HepG2 (cell line): ENCODE measurements around the gene NTN5. TPM values are rescaled to one million over a fixed set of nuclear protein-coding genes. Genes with fewer than 3 reads are reported as not detected.

Experiments
- ATAC-seq: fragments of 200-7000 bp; cut with Tn5 transposase; 3 replicates; pipeline ENCODE4 v1.9.1; 2020; ENCODE audit warnings: mild to moderate bottlenecking, moderate library complexity
- BruUV-seq: library from RNA; stranded (reverse); fragments of 400-500 nt; replicated peaks from 2 replicates; lab custom pipeline; 2021; lab: Mats Ljungman, UMichigan
- CTCF ChIA-PET: fragments of 300-600 bp; formaldehyde crosslinking; extraction: SDS; loops from one replicate; lab custom pipeline; 2021; ENCODE audit warnings: low total read pairs, inconsistent platforms, low intra/inter-chr PET ratio; lab: Yijun Ruan, JAX
- POLR2A ChIA-PET: fragments of 350-600 bp; sonication (Branson Sonifier 250); formaldehyde crosslinking; loops from one replicate; lab custom pipeline; 2020; ENCODE audit warnings: antibody characterized with exemption, inconsistent platforms; lab: Yijun Ruan, JAX
- DNase-seq: peaks from one replicate; pipeline ENCODE4 v3.0.0-alpha.2; 2015; ENCODE audit warnings: low spot score
- FAIRE-seq: peaks from 3 replicates; lab custom pipeline; 2011; peaks lifted over from hg19 to GRCh38; lab: Jason Lieb, UNC
- H2AFZ ChIP-seq: one replicate; pipeline ENCODE4 v1.6.1; 2011; ENCODE audit warnings: low read length, inconsistent platforms
- H3K27ac ChIP-seq: fragments of 300-600 bp; 3 replicates; pipeline ENCODE4 v1.8.0; 2011; ENCODE audit warnings: mixed run types, mild to moderate bottlenecking, mixed read lengths, low read length, inconsistent platforms; ENCODE audit not compliant: insufficient read depth; ENCODE audit errors: extremely low read length
- H3K27me3 ChIP-seq, 2 experiments: fragments of 200-600 bp in 1 of 2; 2 replicates in 1 of 2; 3 replicates in 1 of 2; pipeline versions ENCODE4 v1.6.0 to v1.8.0; 2011; ENCODE audit warnings: low read length in 2 of 2, mild to moderate bottlenecking in 2 of 2, moderate library complexity in 2 of 2, inconsistent platforms in 1 of 2; ENCODE audit not compliant: insufficient read depth in 2 of 2, control insufficient read depth in 1 of 2
- H3K36me3 ChIP-seq, 2 experiments: fragments of 200-600 bp in 1 of 2; replicated peaks in 1 of 2; 2 replicates in 1 of 2; 3 replicates in 1 of 2; pipeline versions ENCODE4 v1.5.1 to v1.8.0; 2011; ENCODE audit warnings: low read length in 2 of 2, inconsistent platforms in 1 of 2; ENCODE audit not compliant: insufficient read depth in 2 of 2, control insufficient read depth in 1 of 2
- H3K4me1 ChIP-seq: 2 replicates; pipeline ENCODE4 v1.5.1; 2012; ENCODE audit warnings: low read length, inconsistent platforms; ENCODE audit not compliant: insufficient read depth
- H3K4me2 ChIP-seq: 2 replicates; pipeline ENCODE4 v1.6.0; 2011; ENCODE audit warnings: low read depth, low read length, inconsistent platforms
- H3K4me3 ChIP-seq, 3 experiments: fragments of 200-600 bp in 1 of 3; sonication (generic), shearing (Covaris generic) in 1 of 3; replicated peaks in 1 of 3; 2 replicates each; pipeline ENCODE4 v1.5.1; 2011 to 2016; ENCODE audit warnings: low read length in 3 of 3, inconsistent platforms in 2 of 3, low read depth in 2 of 3, mild to moderate bottlenecking in 2 of 3, control low read depth in 1 of 3, mixed read lengths in 1 of 3; ENCODE audit not compliant: insufficient read depth in 1 of 3
- H3K79me2 ChIP-seq: one replicate; pipeline ENCODE4 v1.6.1; 2011; ENCODE audit warnings: low read length, inconsistent platforms; ENCODE audit not compliant: insufficient read depth
- H3K9ac ChIP-seq: 2 replicates; pipeline ENCODE4 v1.6.0; 2011; ENCODE audit warnings: mild to moderate bottlenecking, low read depth, low read length, inconsistent platforms; ENCODE audit not compliant: insufficient read depth
- H3K9me3 ChIP-seq: 2 replicates; pipeline ENCODE4 v1.5.1; 2012; ENCODE audit warnings: mild to moderate bottlenecking, low read length
- H4K20me1 ChIP-seq: 2 replicates; pipeline ENCODE4 v1.6.0; 2011; ENCODE audit warnings: inconsistent platforms, mild to moderate bottlenecking, low read length, moderate library complexity; ENCODE audit not compliant: insufficient read depth
- CBFB ChIP-seq: sonication (generic); formaldehyde crosslinking; IDR thresholded peaks from 2 replicates; pipeline ENCODE4 v1.4.0; 2020; ENCODE audit warnings: missing genetic modification reagents
- IRF9 ChIP-seq: sonication (generic); formaldehyde crosslinking; IDR thresholded peaks from 2 replicates; pipeline ENCODE4 v1.8.0; 2022; ENCODE audit warnings: missing genetic modification reagents, mild to moderate bottlenecking, borderline replicate concordance
- JUN ChIP-seq: sonication (generic); formaldehyde crosslinking; IDR thresholded peaks from 2 replicates; pipeline ENCODE4 v1.4.0; 2020; ENCODE audit warnings: mild to moderate bottlenecking, missing genetic modification reagents
- KDM5A ChIP-seq: fragments of 200-600 bp; sonication (generic); IDR thresholded peaks from 2 replicates; pipeline ENCODE4 v1.7.0; 2018; ENCODE audit warnings: antibody characterized with exemption, mild to moderate bottlenecking, low read length, borderline replicate concordance
- MED1 ChIP-seq: sonication (generic); formaldehyde crosslinking; IDR thresholded peaks from 2 replicates; pipeline ENCODE4 v1.4.0; 2020; ENCODE audit warnings: missing genetic modification reagents
- MXD1 ChIP-seq: sonication (generic); formaldehyde crosslinking; IDR thresholded peaks from 2 replicates; pipeline ENCODE4 v1.4.0; 2020; ENCODE audit warnings: mild to moderate bottlenecking, missing genetic modification reagents
- NCOR1 ChIP-seq: fragments of 200-600 bp; sonication (generic); IDR thresholded peaks from 2 replicates; pipeline ENCODE4 v1.7.0; 2017; ENCODE audit warnings: antibody characterized with exemption, low read length, borderline replicate concordance
- PCBP1 ChIP-seq: fragments of 200-400 bp; formaldehyde crosslinking; IDR thresholded peaks from 2 replicates; pipeline ENCODE4 v1.6.1; 2017; ENCODE audit warnings: mild to moderate bottlenecking, low read depth, low read length, borderline replicate concordance
- RFXANK ChIP-seq: IDR thresholded peaks from 2 replicates; pipeline ENCODE4 v1.6.1; 2016
- SRF ChIP-seq: IDR thresholded peaks from 2 replicates; pipeline ENCODE4 v1.6.1; 2011; ENCODE audit warnings: mild to moderate bottlenecking, low read depth, low read length, moderate library complexity
- TFE3 ChIP-seq: IDR thresholded peaks from 2 replicates; pipeline ENCODE4 v1.6.1; 2016
- U2AF2 ChIP-seq: fragments of 200-400 bp; formaldehyde crosslinking; IDR thresholded peaks from 2 replicates; pipeline ENCODE4 v1.6.1; 2017; ENCODE audit warnings: low read depth, mild to moderate bottlenecking, low read length
- ZNF232 ChIP-seq: sonication (generic); formaldehyde crosslinking; IDR thresholded peaks from 2 replicates; pipeline ENCODE4 v1.4.0; 2020; ENCODE audit warnings: missing genetic modification reagents, borderline replicate concordance
- ZNF431 ChIP-seq: sonication (generic); formaldehyde crosslinking; IDR thresholded peaks from 2 replicates; pipeline ENCODE4 v1.9.0; 2022; ENCODE audit warnings: missing genetic modification reagents, low read depth, mild to moderate bottlenecking, borderline replicate concordance
- ZNF737 ChIP-seq: sonication (generic); formaldehyde crosslinking; IDR thresholded peaks from 2 replicates; pipeline ENCODE4 v1.5.0; 2020; ENCODE audit warnings: missing genetic modification reagents, mild to moderate bottlenecking, borderline replicate concordance
- ZNF740 ChIP-seq: sonication (generic); formaldehyde crosslinking; IDR thresholded peaks from 2 replicates; pipeline ENCODE4 v1.4.0; 2020; ENCODE audit warnings: missing genetic modification reagents
- ZNF883 ChIP-seq: sonication (generic); formaldehyde crosslinking; IDR thresholded peaks from 2 replicates; pipeline ENCODE4 v1.5.1; 2020; ENCODE audit warnings: mild to moderate bottlenecking, missing genetic modification reagents; ENCODE audit errors: not compliant biosample characterization
- ZSCAN20 ChIP-seq: sonication (generic); formaldehyde crosslinking; IDR thresholded peaks from 2 replicates; pipeline ENCODE4 v1.4.0; 2020; ENCODE audit warnings: missing genetic modification reagents, mild to moderate bottlenecking, borderline replicate concordance
- ZSCAN31 ChIP-seq: sonication (generic); formaldehyde crosslinking; IDR thresholded peaks from 2 replicates; pipeline ENCODE4 v1.5.0; 2020; ENCODE audit warnings: low read depth, mild to moderate bottlenecking, missing genetic modification reagents
- WGBS: methylation state at CpG from one replicate; pipeline ENCODE4 v1.1.6; 2017; ENCODE audit warnings: low lambda C conversion rate; 5-methylcytosine and 5-hydroxymethylcytosine counted together
- in situ Hi-C: cut with HindIII; loops from 2 replicates; pipeline ENCODE4 v1.10.0; 2017; ENCODE audit warnings: low pct_unique_long_range_greater_than_20kb; ENCODE audit not compliant: extremely low pct_ligation_motif_present
- intact Hi-C: fragments of 100-400 bp; cut with micrococcal nuclease; formaldehyde crosslinking; loops from one replicate; pipeline ENCODE4 v1.10.0; 2022; ENCODE audit not compliant: unreplicated experiment
- polyA plus RNA-seq, 8 experiments: library from polyadenylated mRNA; depleted of rRNA in 3 of 8; stranded (reverse) in 7 of 8; unstranded in 1 of 8; fragments of >200 nt; fragmentation: Illumina TruSeq in 4 of 8; extraction: Trizol in 4 of 8; gene quantifications; 2 replicates each; pipeline versions ENCODE4 v1.2.1 to v1.2.3, GENCODE V29; 2011 to 2016; ENCODE audit warnings: low read depth in 4 of 8, missing spikeins in 1 of 8, mixed read lengths in 1 of 8; ENCODE audit not compliant: insufficient read depth in 1 of 8
- total RNA-seq, 5 experiments: library from RNA; depleted of rRNA; stranded (reverse); fragments of >200 nt; fragmentation: Illumina TruSeq; extraction: Trizol; gene quantifications; 2 replicates each; pipeline ENCODE4 v1.2.3, GENCODE V29; 2016; ENCODE audit warnings: low read depth in 1 of 5

The NTN5 gene
- total and polyA plus RNA-seq, 2 of the 13 experiments (the other 11 are each of a cell fraction or from before 2014, with no cell fraction given) = 0.05 TPM; not detected in 1

- Histone ChIP-seq H3K4me2 (peak within 1 kb of the TSS; percentile 93), H3K27me3 (no peaks in the 10 kb centered on the region; a peak in 1 of 5 replicates), H3K4me3 (peak within 1 kb of the TSS; percentile 89 to 99 (median 89)), H3K9me3 (no peaks in the 10 kb centered on the region), H3K79me2 (peaks cover 33% of the 10 kb centered on the region), H3K27ac (peak within 1 kb of the TSS; percentile 76), H3K36me3 (peaks cover 15 to 28% of the 10 kb centered on the region in 2 experiments), H2AFZ (no peak within 1 kb of the TSS), H3K4me1 (peaks cover 51% of the 10 kb centered on the region), H3K9ac (peak within 1 kb of the TSS; percentile 96), H4K20me1 (peaks cover 38% of the 10 kb centered on the region)
- 0% methylated on average over 11 of the region's 69 CpGs for WGBS
- ChIA-PET CTCF (no interaction called here), POLR2A (interaction anchor here (0.6 to 1.6 kb wide), 41 partner anchors 9 to 1023 kb away, joined by 3 to 61 read pairs (median 5); partner anchors contain the start of genes CA11, DBP, NUCB1 and SCAF1)
- in situ Hi-C loops (no loop called here), intact Hi-C loops (loop anchor here (2.0 kb wide), 1 partner anchor 16 kb away; no protein-coding TSS in a partner anchor)
- ATAC-seq (peak; percentile 87), DNase-seq (peak; percentile 99), FAIRE-seq (peak; percentile 95)
- no TSS peak for BruUV-seq
- TF ChIP-seq ZNF737 (peak; percentile 69; the same call in 1 of the 2 replicates), U2AF2 (0 out of 2 replicates have a peak, but pooled peaks have one; percentile 14), ZSCAN31 (CRISPR knock-in tag) (peak; percentile 95), NCOR1 (peak; percentile 27; the same call in 1 of the 2 replicates), MXD1 (CRISPR knock-in tag) (peak; percentile 79; the same call in 1 of the 2 replicates), JUN (CRISPR knock-in tag) (0 out of 2 replicates have a peak, but pooled peaks have one; percentile 53), KDM5A (peak; percentile 75; the same call in 1 of the 2 replicates), PCBP1 (peak; percentile 95), MED1 (CRISPR knock-in tag) (peak; percentile 87), SRF (peak; percentile 88), RFXANK (CRISPR knock-in tag) (no peak; the same call in 1 of the 2 replicates), ZNF431 (no peak), CBFB (peak; percentile 95), ZNF883 (peak; percentile 79), IRF9 (CRISPR knock-in tag) (peak; percentile 97), ZNF232 (CRISPR knock-in tag) (peak; percentile 16; the same call in 1 of the 2 replicates), ZNF740 (CRISPR knock-in tag) (no peak), TFE3 (peak; percentile 55), ZSCAN20 (no peak)
Measured at GRCh38 chr19:48618916-48619691, 53.7 kb downstream of the NTN5 start, which contains the start of the genes RPL18 and SPHK2. RPL18 (minus strand) TSS chr19:48619178; CDS start chr19:48619143, 35 bp downstream. SPHK2 (plus strand) TSS chr19:48619506; CDS start chr19:48620515, 1,009 bp downstream.
